Measurements from ENCODE around the gene RALGAPA2. TPM values are rescaled to one million over a fixed set of nuclear protein-coding genes. Genes with fewer than 3 reads are reported as not detected.

Gene RALGAPA2
- total RNA-seq, 6 experiments from 2014 or later, result 2.4 to 3.7 (median 3.2) TPM

GRCh38 chr20:20406306-20406705, 306.1 kb downstream of the RALGAPA2 start:
- H3K27me3 Mint-ChIP-seq (ENCODE audit: insufficient read depth), result peaks cover 8% of the 10 kb centered on the region
- H3K9me3 Mint-ChIP-seq, result no peaks in the 10 kb centered on the region
- H3K36me3 Mint-ChIP-seq (ENCODE audit: low read depth), result no peaks in the 10 kb centered on the region
- no peak for DNase-seq
- no peak overlapping the region for H3K27ac Mint-ChIP-seq
- no peaks in the 10 kb centered on the region for H3K4me1 Mint-ChIP-seq (ENCODE audit: low read depth)
- no peak overlapping the region for H3K4me3 Mint-ChIP-seq
- no peak for TF ChIP-seq CTCF (IDR thresholded peaks at IDR 0.05)

DNA sequence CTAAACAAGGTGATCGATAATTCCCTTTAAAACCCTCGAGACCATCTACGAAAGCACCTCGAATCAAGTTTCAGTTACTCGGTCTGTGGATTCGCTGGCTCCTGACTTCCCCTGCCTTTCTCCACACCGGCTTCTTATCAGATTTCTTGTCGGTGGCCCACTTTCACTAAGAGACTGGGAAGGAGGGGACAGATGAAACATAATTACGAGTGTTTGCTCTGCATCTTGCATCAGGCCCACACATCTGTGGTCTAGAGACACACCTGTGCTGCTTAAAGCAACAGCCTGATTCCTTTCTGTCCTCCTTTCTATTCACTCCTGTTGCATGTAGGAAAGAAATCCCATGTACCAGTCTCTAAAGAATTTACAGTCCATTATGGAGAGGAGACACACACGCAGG, 306.8 kb downstream of the RALGAPA2 start:
- Mint-ChIP-seq H3K4me3 (no peak overlapping the region), H3K9me3 (no peaks in the 10 kb centered on the region), H3K27ac (no peak overlapping the region), H3K27me3 (ENCODE audit: insufficient read depth) (peaks cover 8% of the 10 kb centered on the region), H3K36me3 (ENCODE audit: low read depth) (no peaks in the 10 kb centered on the region), H3K4me1 (ENCODE audit: low read depth) (no peaks in the 10 kb centered on the region)
- no peak for TF ChIP-seq CTCF (IDR thresholded peaks at IDR 0.05)
- DNase-seq, result no peak

GRCh38 chr20:20404633-20405032, 307.8 kb downstream of the RALGAPA2 start:
- Mint-ChIP-seq H3K36me3 (ENCODE audit: low read depth) (no peaks in the 10 kb centered on the region), H3K4me1 (ENCODE audit: low read depth) (no peaks in the 10 kb centered on the region)

GRCh38 chr20:20401991-20402390, 310.5 kb downstream of the RALGAPA2 start:
- DNase-seq, result no peak
- H3K9me3 Mint-ChIP-seq, result no peaks in the 10 kb centered on the region
- no peak overlapping the region for H3K4me3 Mint-ChIP-seq
- TF ChIP-seq CTCF (IDR thresholded peaks at IDR 0.05), result no peak
- no peaks in the 10 kb centered on the region for H3K36me3 Mint-ChIP-seq (ENCODE audit: low read depth)
- no peaks in the 10 kb centered on the region for H3K4me1 Mint-ChIP-seq (ENCODE audit: low read depth)
- no peak overlapping the region for H3K27ac Mint-ChIP-seq
- H3K27me3 Mint-ChIP-seq (ENCODE audit: insufficient read depth), result peaks cover 8% of the 10 kb centered on the region

More at GRCh38 chr20:20404633-20405032, 307.8 kb downstream of the RALGAPA2 start:
- H3K27ac Mint-ChIP-seq, result no peak overlapping the region
- no peaks in the 10 kb centered on the region for H3K9me3 Mint-ChIP-seq
- TF ChIP-seq CTCF (IDR thresholded peaks at IDR 0.05), result no peak
- peaks cover 8% of the 10 kb centered on the region for H3K27me3 Mint-ChIP-seq (ENCODE audit: insufficient read depth)
- no peak for DNase-seq
- no peak overlapping the region for H3K4me3 Mint-ChIP-seq

- no peaks in the 10 kb centered on the region for H3K9me3 Mint-ChIP-seq
- no peak overlapping the region for H3K4me3 Mint-ChIP-seq
- no peak for TF ChIP-seq CTCF (IDR thresholded peaks at IDR 0.05)
- peaks cover 2% of the 10 kb centered on the region for H3K27me3 Mint-ChIP-seq (ENCODE audit: insufficient read depth)
- DNase-seq, result no peak
- H3K4me1 Mint-ChIP-seq (ENCODE audit: low read depth), result no peaks in the 10 kb centered on the region
- H3K27ac Mint-ChIP-seq, result no peak overlapping the region
- no peaks in the 10 kb centered on the region for H3K36me3 Mint-ChIP-seq (ENCODE audit: low read depth)
These were observed 312.6 kb downstream of the RALGAPA2 start for GRCh38 chr20:20399531-20400500.
